ENCODE results near the gene DNAJC1.

DNA sequence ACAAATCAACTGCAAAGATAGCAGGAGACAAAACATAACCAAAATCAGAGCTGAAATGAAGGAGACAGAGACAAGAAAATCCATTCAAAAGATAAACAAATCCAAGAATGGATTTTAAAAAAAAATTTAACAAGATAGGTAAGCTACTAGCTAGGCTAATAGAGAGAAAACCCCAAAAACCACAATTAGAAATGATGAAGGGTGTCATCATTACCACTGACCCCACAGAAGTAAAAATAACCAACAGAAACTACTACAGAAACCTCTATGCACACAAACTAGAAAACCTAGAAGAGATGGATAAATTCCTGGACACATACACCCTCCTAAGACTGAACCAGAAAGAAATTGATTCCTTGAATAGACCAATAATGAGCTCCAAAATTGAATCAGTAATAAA, 117.6 kb downstream of the DNAJC1 start:
- TF ChIP-seq TP53 (CRISPR knock-in tag; IDR thresholded peaks at IDR 0.05) (no peak), RAD21 (conservative IDR thresholded peaks at IDR 0.05 in 1 of 2, IDR thresholded peaks at IDR 0.05 in 1 of 2) (no peak), ZC3H11A (IDR thresholded peaks at IDR 0.05) (no peak)
- TF ChIP-seq, protein P1, sequence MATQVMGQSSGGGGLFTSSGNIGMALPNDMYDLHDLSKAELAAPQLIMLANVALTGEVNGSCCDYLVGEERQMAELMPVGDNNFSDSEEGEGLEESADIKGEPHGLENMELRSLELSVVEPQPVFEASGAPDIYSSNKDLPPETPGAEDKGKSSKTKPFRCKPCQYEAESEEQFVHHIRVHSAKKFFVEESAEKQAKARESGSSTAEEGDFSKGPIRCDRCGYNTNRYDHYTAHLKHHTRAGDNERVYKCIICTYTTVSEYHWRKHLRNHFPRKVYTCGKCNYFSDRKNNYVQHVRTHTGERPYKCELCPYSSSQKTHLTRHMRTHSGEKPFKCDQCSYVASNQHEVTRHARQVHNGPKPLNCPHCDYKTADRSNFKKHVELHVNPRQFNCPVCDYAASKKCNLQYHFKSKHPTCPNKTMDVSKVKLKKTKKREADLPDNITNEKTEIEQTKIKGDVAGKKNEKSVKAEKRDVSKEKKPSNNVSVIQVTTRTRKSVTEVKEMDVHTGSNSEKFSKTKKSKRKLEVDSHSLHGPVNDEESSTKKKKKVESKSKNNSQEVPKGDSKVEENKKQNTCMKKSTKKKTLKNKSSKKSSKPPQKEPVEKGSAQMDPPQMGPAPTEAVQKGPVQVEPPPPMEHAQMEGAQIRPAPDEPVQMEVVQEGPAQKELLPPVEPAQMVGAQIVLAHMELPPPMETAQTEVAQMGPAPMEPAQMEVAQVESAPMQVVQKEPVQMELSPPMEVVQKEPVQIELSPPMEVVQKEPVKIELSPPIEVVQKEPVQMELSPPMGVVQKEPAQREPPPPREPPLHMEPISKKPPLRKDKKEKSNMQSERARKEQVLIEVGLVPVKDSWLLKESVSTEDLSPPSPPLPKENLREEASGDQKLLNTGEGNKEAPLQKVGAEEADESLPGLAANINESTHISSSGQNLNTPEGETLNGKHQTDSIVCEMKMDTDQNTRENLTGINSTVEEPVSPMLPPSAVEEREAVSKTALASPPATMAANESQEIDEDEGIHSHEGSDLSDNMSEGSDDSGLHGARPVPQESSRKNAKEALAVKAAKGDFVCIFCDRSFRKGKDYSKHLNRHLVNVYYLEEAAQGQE (IDR thresholded peaks at IDR 0.05), result no peak
